Osteoblast (primary cell): ENCODE results near the gene ALAS1. TPM values are rescaled to one million over a fixed set of nuclear protein-coding genes. Genes with fewer than 3 reads are reported as not detected.

Experiments used
- DNase-seq: peaks from one replicate; pipeline ENCODE4 v3.0.0; 2011; ENCODE audit warnings: low spot score, mixed read lengths; ENCODE audit not compliant: insufficient read length; ENCODE audit errors: missing footprints
- H2AFZ ChIP-seq: 2 replicates; pipeline ENCODE4 v1.6.0; 2011; ENCODE audit warnings: mild to moderate bottlenecking, low read length
- H3K27ac ChIP-seq: 2 replicates; pipeline ENCODE4 v1.5.1; 2011; ENCODE audit warnings: mild to moderate bottlenecking, low read depth, low read length, moderate library complexity
- H3K27me3 ChIP-seq: 2 replicates; pipeline ENCODE4 v1.6.0; 2012; ENCODE audit warnings: mild to moderate bottlenecking, control low read depth, inconsistent platforms, low read length, moderate library complexity; ENCODE audit not compliant: insufficient read depth
- H3K36me3 ChIP-seq: 2 replicates; pipeline ENCODE4 v1.5.1; 2011; ENCODE audit warnings: mild to moderate bottlenecking, low read length, control low read depth, moderate library complexity; ENCODE audit not compliant: insufficient read depth
- H3K4me1 ChIP-seq: 2 replicates; pipeline ENCODE4 v1.5.1; 2011; ENCODE audit warnings: mild to moderate bottlenecking, low read length, control low read depth, moderate library complexity; ENCODE audit not compliant: insufficient read depth
- H3K4me2 ChIP-seq: 2 replicates; pipeline ENCODE4 v1.6.0; 2011; ENCODE audit warnings: mild to moderate bottlenecking, low read length; ENCODE audit not compliant: insufficient read depth
- H3K4me3 ChIP-seq: fragments of 200-600 bp; sonication (generic); 3 replicates; pipeline ENCODE4 v1.5.1; 2012; ENCODE audit warnings: mild to moderate bottlenecking, low read length, inconsistent platforms; ENCODE audit not compliant: insufficient read depth
- H3K79me2 ChIP-seq: 2 replicates; pipeline ENCODE4 v1.6.0; 2012; ENCODE audit warnings: mild to moderate bottlenecking, low read length, control low read depth, inconsistent platforms; ENCODE audit not compliant: insufficient read depth
- H3K9me3 ChIP-seq: 2 replicates; pipeline ENCODE4 v1.5.1; 2011; ENCODE audit warnings: low read depth, low read length, control low read depth
- H4K20me1 ChIP-seq: 2 replicates; pipeline ENCODE4 v1.6.0; 2012; ENCODE audit warnings: mild to moderate bottlenecking, low read length, control low read depth; ENCODE audit not compliant: insufficient read depth
- total RNA-seq: library from RNA; depleted of rRNA; stranded (reverse); fragments of >200 nt; gene quantifications from 2 replicates; pipeline ENCODE4 v1.2.3, GENCODE V29; 2012
- TF ChIP-seq, protein P1 (sequence below): IDR thresholded peaks from 2 replicates; pipeline ENCODE4 v1.5.1; 2011; ENCODE audit warnings: mild to moderate bottlenecking, low read depth, low read length, moderate library complexity; ENCODE audit errors: extremely low read depth

Gene ALAS1
- total RNA-seq, 1 donor: 39.1 TPM

- TF ChIP-seq, protein P1, sequence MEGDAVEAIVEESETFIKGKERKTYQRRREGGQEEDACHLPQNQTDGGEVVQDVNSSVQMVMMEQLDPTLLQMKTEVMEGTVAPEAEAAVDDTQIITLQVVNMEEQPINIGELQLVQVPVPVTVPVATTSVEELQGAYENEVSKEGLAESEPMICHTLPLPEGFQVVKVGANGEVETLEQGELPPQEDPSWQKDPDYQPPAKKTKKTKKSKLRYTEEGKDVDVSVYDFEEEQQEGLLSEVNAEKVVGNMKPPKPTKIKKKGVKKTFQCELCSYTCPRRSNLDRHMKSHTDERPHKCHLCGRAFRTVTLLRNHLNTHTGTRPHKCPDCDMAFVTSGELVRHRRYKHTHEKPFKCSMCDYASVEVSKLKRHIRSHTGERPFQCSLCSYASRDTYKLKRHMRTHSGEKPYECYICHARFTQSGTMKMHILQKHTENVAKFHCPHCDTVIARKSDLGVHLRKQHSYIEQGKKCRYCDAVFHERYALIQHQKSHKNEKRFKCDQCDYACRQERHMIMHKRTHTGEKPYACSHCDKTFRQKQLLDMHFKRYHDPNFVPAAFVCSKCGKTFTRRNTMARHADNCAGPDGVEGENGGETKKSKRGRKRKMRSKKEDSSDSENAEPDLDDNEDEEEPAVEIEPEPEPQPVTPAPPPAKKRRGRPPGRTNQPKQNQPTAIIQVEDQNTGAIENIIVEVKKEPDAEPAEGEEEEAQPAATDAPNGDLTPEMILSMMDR: no peak
- Histone ChIP-seq H4K20me1 (peaks cover 18% of the 10 kb centered on the region), H3K27ac (no peak overlapping the region), H3K4me3 (no peak overlapping the region), H3K4me2 (no peak overlapping the region), H3K27me3 (no peaks in the 10 kb centered on the region), H3K9me3 (no peaks in the 10 kb centered on the region), H2AFZ (no peak overlapping the region), H3K79me2 (peaks cover 33% of the 10 kb centered on the region), H3K4me1 (peaks cover 10% of the 10 kb centered on the region), H3K36me3 (peaks cover 75% of the 10 kb centered on the region)
- no peak for DNase-seq
These were observed 58.7 kb downstream of the ALAS1 start for GRCh38 chr3:52256622-52257021.

- no peak for DNase-seq
- Histone ChIP-seq H3K27ac (no peak overlapping the region), H3K4me3 (no peak overlapping the region), H3K4me1 (peaks cover 10% of the 10 kb centered on the region), H3K36me3 (peaks cover 87% of the 10 kb centered on the region), H4K20me1 (peaks cover 22% of the 10 kb centered on the region), H3K27me3 (no peaks in the 10 kb centered on the region), H2AFZ (no peak overlapping the region), H3K79me2 (peaks cover 45% of the 10 kb centered on the region), H3K9me3 (no peaks in the 10 kb centered on the region), H3K4me2 (no peak overlapping the region)
- TF ChIP-seq, protein P1: no peak
These were observed 60.0 kb downstream of the ALAS1 start for GRCh38 chr3:52257911-52258310.

DNA sequence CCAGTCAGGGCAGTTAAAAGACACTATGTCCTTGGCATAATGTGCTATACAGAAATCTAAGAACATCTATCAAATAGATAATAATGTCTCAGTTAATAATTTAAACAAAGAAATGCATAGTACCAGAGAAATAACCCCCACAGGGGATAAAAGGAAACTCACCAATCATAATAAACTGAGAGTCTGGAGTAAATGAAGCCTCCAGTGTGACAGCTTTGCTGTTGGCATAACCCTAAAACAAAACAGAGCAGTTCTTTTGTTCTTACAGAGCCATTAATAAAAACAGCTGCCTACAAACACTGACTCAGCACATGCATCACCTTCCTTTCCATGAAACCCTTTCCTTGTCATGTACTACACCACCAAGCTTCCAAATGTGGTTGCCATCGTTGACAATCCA, 61.1 kb downstream of the ALAS1 start:
- TF ChIP-seq, protein P1: no peak
- no peak overlapping the region for H3K4me3 ChIP-seq
- peaks cover under 1% of the 10 kb centered on the region for H3K4me1 ChIP-seq
- DNase-seq: no peak
- H3K79me2 ChIP-seq: peaks cover 57% of the 10 kb centered on the region
- no peaks in the 10 kb centered on the region for H3K27me3 ChIP-seq
- no peaks in the 10 kb centered on the region for H3K9me3 ChIP-seq
- H3K4me2 ChIP-seq: no peak overlapping the region
- H4K20me1 ChIP-seq: peaks cover 22% of the 10 kb centered on the region
- H2AFZ ChIP-seq: no peak overlapping the region
- peaks cover 89% of the 10 kb centered on the region for H3K36me3 ChIP-seq
- H3K27ac ChIP-seq: no peak overlapping the region

GRCh38 chr3:52259448-52259847, 61.5 kb downstream of the ALAS1 start:
- no peak overlapping the region for H2AFZ ChIP-seq
- no peaks in the 10 kb centered on the region for H3K9me3 ChIP-seq
- H3K79me2 ChIP-seq: peaks cover 61% of the 10 kb centered on the region
- no peak overlapping the region for H3K4me2 ChIP-seq
- no peak overlapping the region for H3K27ac ChIP-seq
- no peaks in the 10 kb centered on the region for H3K27me3 ChIP-seq
- peaks cover 90% of the 10 kb centered on the region for H3K36me3 ChIP-seq
- DNase-seq: no peak
- H3K4me3 ChIP-seq: no peak overlapping the region
- no peaks in the 10 kb centered on the region for H3K4me1 ChIP-seq
- peaks cover 21% of the 10 kb centered on the region for H4K20me1 ChIP-seq
- TF ChIP-seq, protein P1: no peak
